ENCODE measurements around the gene CTDSPL.
"Not testable (repeated sequence)": the region's sequence is repeated elsewhere in the genome, so short reads cannot be mapped to it uniquely, and the experiment has no call there.

CTDSPL gene

GRCh38 chr3:37861620-37862041 lies at the start of gene CTDSPL:
CTDSPL (plus strand) TSS chr3:37861880; CDS start chr3:37862200, 320 bp downstream.
- no peak for DNase-seq (ENCODE audit: low read depth in 1 of 2, low spot score in 1 of 2)

GRCh38 chr3:37812499-37812896 lies 49.2 kb upstream of the CTDSPL start:
- no peak for DNase-seq (ENCODE audit: low read depth in 1 of 2, low spot score in 1 of 2)

GRCh38 chr3:37813403-37813802 lies 48.3 kb upstream of the CTDSPL start:
- DNase-seq (ENCODE audit: low read depth in 1 of 2, low spot score in 1 of 2): no peak

- no peak for DNase-seq (ENCODE audit: low read depth in 1 of 2, low spot score in 1 of 2)
Measured at GRCh38 chr3:37814547-37814946, 47.1 kb upstream of the CTDSPL start.

GRCh38 chr3:37815156-37815555 lies 46.5 kb upstream of the CTDSPL start:
- not testable (repeated sequence) for DNase-seq (ENCODE audit: low read depth in 1 of 2, low spot score in 1 of 2)

- DNase-seq (ENCODE audit: low read depth in 1 of 2, low spot score in 1 of 2): no peak
Measured at GRCh38 chr3:37816271-37816670, 45.4 kb upstream of the CTDSPL start.

GRCh38 chr3:37819591-37819990 lies 42.1 kb upstream of the CTDSPL start:
- no peak for DNase-seq (ENCODE audit: low read depth in 1 of 2, low spot score in 1 of 2)

- DNase-seq (ENCODE audit: low read depth in 1 of 2, low spot score in 1 of 2): no peak
Measured at GRCh38 chr3:37820286-37820685, 41.4 kb upstream of the CTDSPL start.

- no peak for DNase-seq (ENCODE audit: low read depth in 1 of 2, low spot score in 1 of 2)
Measured at GRCh38 chr3:37823189-37823588, 38.5 kb upstream of the CTDSPL start.

GRCh38 chr3:37824090-37824953 lies 37.4 kb upstream of the CTDSPL start:
- no peak for DNase-seq (ENCODE audit: low read depth in 1 of 2, low spot score in 1 of 2)

- DNase-seq (ENCODE audit: low read depth in 1 of 2, low spot score in 1 of 2): no peak
Measured at GRCh38 chr3:37824954-37825328, 36.7 kb upstream of the CTDSPL start.

- no peak for DNase-seq (ENCODE audit: low read depth in 1 of 2, low spot score in 1 of 2)
Measured at GRCh38 chr3:37825744-37826400, 35.8 kb upstream of the CTDSPL start.

GRCh38 chr3:37826502-37826901 lies 35.2 kb upstream of the CTDSPL start:
- no peak for DNase-seq (ENCODE audit: low read depth in 1 of 2, low spot score in 1 of 2)

- DNase-seq (ENCODE audit: low read depth in 1 of 2, low spot score in 1 of 2): no peak
Measured at GRCh38 chr3:37826933-37827332, 34.7 kb upstream of the CTDSPL start.

GRCh38 chr3:37832480-37832879 lies 29.2 kb upstream of the CTDSPL start:
- DNase-seq (ENCODE audit: low read depth in 1 of 2, low spot score in 1 of 2): no peak

GRCh38 chr3:37833302-37834186 lies 28.1 kb upstream of the CTDSPL start:
- DNase-seq (ENCODE audit: low read depth in 1 of 2, low spot score in 1 of 2): no peak

- no peak for DNase-seq (ENCODE audit: low read depth in 1 of 2, low spot score in 1 of 2)
Measured at GRCh38 chr3:37836589-37836988, 25.1 kb upstream of the CTDSPL start.

GRCh38 chr3:37847689-37848088 lies 14.0 kb upstream of the CTDSPL start:
- no peak for DNase-seq (ENCODE audit: low read depth in 1 of 2, low spot score in 1 of 2)

- no peak for DNase-seq (ENCODE audit: low read depth in 1 of 2, low spot score in 1 of 2)
Measured at GRCh38 chr3:37849146-37849923, 12.3 kb upstream of the CTDSPL start.

GRCh38 chr3:37852097-37852496 lies 9.6 kb upstream of the CTDSPL start:
- no peak for DNase-seq (ENCODE audit: low read depth in 1 of 2, low spot score in 1 of 2)

- no peak for DNase-seq (ENCODE audit: low read depth in 1 of 2, low spot score in 1 of 2)
Measured at GRCh38 chr3:37852771-37853170, 8.9 kb upstream of the CTDSPL start.

Data from activated T-helper 1 cell treated with anti-CD3 and anti-CD28 coated beads, Interleukin-2, amount 50 U/mL, for 16 hours (primary cell).